Measurements from ENCODE around the gene OR10G2. TPM values are rescaled to one million over a fixed set of nuclear protein-coding genes. Genes with fewer than 3 reads are reported as not detected.

OR10G2 gene
- total RNA-seq (2014; rRNA removed; shearing (Covaris generic)), result not detected in 2 replicates

GRCh38 chr14:21634840-21635239, at the start of gene OR10G2:
Gene OR10G2 (minus strand): TSS chr14:21634940. CDS start chr14:21634842, 98 bp downstream.

GRCh38 chr14:21673718-21674117, 39.0 kb upstream of the OR10G2 start, which contains the start of gene OR4E1:
Gene OR4E1 (minus strand): TSS chr14:21673818. CDS start chr14:21670935, 2,883 bp downstream.

GRCh38 chr14:21653331-21653885, 18.7 kb upstream of the OR10G2 start, which contains the start of gene OR4E2:
Gene OR4E2 (plus strand): TSS chr14:21653835. CDS start chr14:21665083, 11,248 bp downstream.

Other genes with a start within 250 kb of the OR10G2 start
- gene CHD8, start 178.8 kb downstream of the OR10G2 start, total RNA-seq (2014; rRNA removed; shearing (Covaris generic)), result 39.9 and 45.0 TPM in 2 replicates
- gene RAB2B, start 158.0 kb downstream of the OR10G2 start, total RNA-seq (2014; rRNA removed; shearing (Covaris generic)), result 12.0 and 17.1 TPM in 2 replicates
- 18.4 and 44.4 TPM in 2 replicates for gene TOX4, start 157.7 kb downstream of the OR10G2 start, total RNA-seq (2014; rRNA removed; shearing (Covaris generic))
- gene METTL3, start 123.6 kb downstream of the OR10G2 start, total RNA-seq (2014; rRNA removed; shearing (Covaris generic)), result 52.6 and 55.3 TPM in 2 replicates
- 1.6 and 3.2 TPM in 2 replicates for gene SALL2, start 108.6 kb downstream of the OR10G2 start, total RNA-seq (2014; rRNA removed; shearing (Covaris generic))
- not detected in 2 replicates for gene OR10G3, start 54.9 kb downstream of the OR10G2 start, total RNA-seq (2014; rRNA removed; shearing (Covaris generic))
- not detected in 2 replicates for gene OR4E2, start 18.9 kb upstream of the OR10G2 start, total RNA-seq (2014; rRNA removed; shearing (Covaris generic))
- not detected in 2 replicates for gene OR4E1, start 38.9 kb upstream of the OR10G2 start, total RNA-seq (2014; rRNA removed; shearing (Covaris generic))

All from A375 (cell line).